GM19238 (cell line): ENCODE measurements around the gene EPG5.

Experiments
- DNase-seq: peaks from one replicate; pipeline ENCODE4 v3.0.0; 2011; ENCODE audit warnings: low spot score; ENCODE audit not compliant: insufficient read length

The EPG5 gene

GRCh38 chr18:45916302-45916701, 50.8 kb downstream of the EPG5 start:
- no peak for DNase-seq

DNA sequence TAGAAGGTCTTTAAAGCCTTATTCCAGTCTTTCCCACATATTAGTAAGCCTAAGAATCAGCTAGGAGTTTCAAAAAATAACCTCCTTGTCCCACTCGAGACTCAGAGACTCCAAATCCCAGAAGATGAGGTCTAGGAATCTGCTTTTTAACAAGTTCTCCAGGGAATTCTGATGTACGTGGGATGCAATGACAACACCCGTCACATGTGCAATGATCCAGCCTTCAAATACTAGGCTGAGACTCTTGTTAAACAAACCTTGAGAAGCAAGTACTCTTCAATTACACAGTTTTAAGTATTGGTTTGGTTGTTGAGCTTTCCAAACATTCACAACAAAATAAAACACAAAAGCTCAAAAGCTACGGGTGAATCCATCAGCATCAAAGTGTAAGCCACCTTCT, 53.9 kb downstream of the EPG5 start:
- no peak for DNase-seq

GRCh38 chr18:45910405-45911023, 56.6 kb downstream of the EPG5 start:
- peak; percentile 44 for DNase-seq

DNA sequence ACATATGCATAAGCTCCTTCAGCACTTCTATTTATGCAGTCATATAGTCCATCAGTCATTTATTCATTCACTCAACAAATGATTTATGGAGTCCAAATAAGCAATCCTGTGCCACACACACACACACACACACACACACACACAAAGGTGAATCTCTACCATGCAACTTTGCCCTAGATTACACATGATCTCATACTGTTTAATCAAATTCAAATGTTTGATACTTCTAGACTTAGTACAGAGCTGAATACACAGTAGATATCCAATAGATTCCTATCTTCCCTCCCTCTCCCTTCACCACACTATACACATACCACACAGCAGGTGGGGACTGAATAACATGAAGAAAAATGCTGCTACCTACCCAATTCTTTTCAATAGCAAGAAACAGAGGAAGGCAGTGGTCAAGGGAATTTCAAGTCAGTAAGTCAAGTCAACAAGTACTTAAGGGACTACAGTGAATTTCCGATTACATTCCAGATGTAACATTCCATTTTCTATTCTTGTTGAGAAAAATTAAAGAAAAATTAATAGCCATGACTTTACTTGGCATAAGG, 65.4 kb downstream of the EPG5 start:
- no peak for DNase-seq

DNA sequence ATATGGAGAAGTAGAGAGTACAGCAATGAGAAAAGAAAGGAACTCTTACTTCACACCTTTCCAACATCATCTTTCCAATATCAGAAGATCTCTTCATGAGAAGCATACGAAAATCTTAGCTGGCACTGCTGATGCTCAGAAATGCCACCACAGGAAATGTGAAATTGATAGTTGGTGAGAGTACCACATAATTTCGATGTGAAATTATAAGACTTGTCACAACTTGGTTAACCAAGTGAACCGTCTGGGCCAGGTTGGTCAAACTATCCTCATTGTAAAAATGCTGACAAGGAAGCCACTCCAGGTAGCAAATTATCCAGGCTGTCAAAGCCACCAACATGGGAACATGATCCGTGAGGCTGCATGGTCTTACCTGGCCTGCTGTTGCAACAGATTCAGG, 66.5 kb downstream of the EPG5 start:
- no peak for DNase-seq

- no peak for DNase-seq
Measured at GRCh38 chr18:45896991-45897390, 70.1 kb downstream of the EPG5 start.

DNA sequence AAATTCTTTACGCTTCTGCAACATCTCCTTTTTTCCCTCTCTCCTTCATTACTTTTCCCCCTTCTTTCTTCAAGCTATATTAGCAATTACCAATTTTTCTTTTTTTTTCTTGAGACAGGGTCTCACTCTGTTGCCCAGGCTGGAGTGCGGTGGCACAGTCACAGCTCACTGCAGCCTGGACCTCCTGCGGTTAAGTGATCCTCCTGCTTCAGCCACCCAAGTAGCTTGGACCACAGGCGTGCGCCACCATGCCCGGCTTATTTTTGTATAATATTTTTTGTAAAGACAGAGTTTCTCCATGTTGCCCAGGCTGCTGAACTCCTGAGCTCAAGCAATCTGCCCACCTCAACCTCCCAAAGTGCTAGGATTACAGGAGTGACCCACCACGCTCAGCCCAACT, 70.7 kb downstream of the EPG5 start:
- DNase-seq = no peak

DNA sequence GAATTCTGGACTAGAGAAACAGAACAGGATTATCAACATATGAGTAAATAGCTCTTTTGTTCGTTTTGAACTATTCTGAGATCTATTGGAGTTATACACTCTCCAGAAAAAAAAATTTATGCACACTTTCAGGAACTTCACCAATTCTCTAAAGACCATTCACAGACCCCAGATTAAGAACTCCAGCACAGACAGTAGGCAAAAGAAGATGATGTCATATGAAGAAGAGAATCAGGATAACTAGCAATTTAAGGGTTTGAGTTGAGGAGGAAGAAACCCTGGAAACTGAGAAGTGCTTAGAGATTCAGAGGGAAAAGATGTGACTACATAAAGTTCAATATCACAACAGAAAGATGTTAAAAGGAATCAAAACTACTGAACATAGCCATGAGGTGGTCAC, 71.8 kb downstream of the EPG5 start:
- DNase-seq = no peak

GRCh38 chr18:45894818-45895217, 72.3 kb downstream of the EPG5 start:
- DNase-seq = no peak

GRCh38 chr18:45891806-45892205, 75.3 kb downstream of the EPG5 start:
- no peak for DNase-seq

DNA sequence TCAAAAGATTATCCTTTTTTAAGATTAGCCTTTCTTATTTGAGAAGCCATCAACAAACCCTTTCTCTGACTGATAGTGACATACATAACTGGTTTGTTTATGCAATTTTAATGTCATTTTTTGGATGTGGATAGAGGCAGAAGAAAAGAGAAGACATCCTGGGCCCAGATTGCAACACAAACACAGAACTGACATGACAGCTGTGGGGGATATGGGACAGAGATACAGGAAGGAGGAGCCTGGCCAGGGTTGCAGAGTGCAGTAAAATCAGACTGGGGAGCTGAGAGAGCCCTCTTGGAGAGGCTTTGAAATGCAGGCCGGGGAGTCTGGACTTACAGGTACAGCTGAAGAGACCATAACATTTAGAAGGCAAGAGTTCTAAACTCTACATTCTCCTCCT, 76.5 kb downstream of the EPG5 start:
- DNase-seq = no peak

DNA sequence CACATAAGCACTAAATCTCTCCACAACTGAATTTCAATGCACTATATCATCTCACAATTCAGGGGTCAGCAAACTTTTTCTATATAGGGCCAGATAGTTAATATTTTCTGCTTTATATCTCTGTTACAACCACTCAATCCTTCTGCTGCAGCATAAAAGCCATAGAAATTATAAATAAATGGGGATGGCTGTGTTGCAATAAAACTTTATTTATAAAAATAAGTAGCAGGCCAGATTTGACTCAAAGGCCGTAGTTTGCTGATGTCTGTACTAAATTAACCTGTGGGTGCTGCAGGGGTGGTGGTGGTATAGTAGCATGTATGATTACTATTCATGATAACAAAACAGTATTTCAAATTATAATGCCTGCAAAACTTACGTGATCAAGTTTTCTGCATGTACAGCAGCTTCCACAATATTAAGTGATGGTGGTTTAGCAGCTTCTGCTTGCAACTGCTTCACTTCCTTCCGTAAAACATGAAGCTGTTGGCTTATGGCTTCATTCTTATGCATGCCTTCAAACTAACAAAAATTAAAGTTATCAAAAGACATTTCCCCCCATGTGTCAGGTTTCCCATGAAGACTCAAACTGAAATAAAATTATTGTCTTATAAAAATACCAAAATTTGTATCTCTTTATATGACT, 77.6 kb downstream of the EPG5 start:
- no peak for DNase-seq

DNA sequence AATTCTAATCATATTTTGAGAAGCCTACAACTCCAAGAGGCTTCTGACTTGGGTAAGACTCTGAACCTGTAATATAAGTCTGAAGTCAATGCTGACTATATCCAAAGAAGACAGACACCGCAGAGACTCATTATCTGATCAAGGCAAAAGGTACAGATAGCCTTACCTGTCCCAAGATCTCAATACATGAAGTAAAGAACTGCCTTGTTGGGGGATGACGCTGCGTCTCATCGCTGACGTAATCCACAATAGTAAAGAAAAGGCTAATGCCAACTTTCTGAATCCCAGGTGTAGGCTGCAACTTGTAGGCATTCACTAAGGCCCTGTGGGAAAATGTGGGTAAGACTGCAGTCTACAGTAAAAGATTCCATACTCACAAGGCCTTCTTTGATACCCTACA, 79.5 kb downstream of the EPG5 start:
- no peak for DNase-seq

DNA sequence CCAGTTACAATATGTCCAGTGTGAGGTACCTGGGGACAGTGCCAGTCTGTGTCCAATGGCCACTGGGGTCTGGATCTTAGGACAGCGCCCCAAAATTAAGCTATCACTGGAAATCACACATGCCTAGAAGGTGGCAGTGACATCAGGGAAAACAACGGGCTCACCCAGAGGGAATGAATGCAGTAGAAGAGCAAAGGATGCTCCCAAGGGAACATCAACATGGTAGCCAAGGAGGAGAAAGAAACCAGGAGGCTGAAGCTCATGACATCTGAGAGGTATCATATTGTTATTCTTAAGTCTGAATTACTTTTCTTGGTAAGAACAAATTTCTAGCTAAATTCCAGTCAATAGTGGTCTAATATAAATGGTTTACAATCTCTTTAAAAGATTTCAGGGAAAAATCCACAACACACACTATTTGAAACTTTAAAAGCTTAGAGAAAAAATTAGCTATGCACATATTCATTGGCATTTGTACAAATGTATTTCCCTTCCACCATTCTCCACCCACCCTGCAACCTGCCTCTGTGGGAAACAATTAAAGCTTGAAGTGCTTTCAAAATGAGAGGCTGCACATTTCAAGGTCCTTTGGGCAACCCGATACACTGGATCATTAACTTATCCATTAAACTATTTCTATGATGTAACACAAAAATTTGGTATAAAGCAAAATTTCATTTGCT, 86.1 kb downstream of the EPG5 start:
- no peak for DNase-seq

DNA sequence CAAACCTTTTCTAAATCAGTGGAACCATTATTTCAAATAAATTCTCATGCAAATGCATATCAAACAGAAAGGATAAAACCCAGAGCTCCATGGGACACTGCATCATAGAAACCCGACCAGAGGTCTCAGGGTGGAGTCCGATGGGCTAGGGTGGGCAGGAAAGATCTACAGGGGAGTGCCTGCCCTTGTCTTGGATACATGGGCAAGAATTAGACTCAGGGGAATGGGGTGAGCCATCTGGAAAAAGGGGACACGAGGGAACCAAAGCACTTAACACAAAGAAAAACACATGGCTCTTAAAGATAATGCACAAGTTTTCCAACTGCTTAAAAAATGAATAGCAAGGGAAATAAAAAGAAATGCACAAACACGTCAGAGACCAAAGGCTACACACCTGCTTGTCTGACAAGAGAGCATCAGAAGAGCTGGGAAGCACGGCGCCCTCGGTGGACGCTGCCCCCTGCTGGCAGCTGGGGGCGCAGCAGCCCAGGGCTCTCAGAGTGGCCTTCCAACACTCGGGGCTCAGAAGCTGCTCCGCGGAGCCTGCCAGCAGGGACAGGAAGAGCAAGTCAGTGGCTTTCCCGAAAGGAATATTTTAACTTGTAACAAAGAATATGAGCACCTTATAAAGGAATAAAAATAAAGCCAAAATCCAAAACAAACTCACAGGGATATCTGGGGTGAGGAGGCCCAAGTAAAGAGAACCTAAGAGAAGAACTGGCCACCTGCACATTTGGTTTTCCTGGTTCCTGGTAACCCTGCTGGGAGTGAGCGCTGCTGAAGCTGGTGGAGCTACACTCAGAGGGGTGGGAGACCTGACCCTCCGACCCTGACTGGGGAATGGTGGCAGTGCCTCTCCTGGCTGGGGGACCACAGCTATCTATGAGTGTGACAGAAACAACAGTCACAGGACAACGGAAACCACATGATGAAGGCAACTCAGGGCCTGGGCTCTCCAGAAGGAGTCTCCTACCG, 87.2 kb downstream of the EPG5 start:
- peak; percentile 57 for DNase-seq

DNA sequence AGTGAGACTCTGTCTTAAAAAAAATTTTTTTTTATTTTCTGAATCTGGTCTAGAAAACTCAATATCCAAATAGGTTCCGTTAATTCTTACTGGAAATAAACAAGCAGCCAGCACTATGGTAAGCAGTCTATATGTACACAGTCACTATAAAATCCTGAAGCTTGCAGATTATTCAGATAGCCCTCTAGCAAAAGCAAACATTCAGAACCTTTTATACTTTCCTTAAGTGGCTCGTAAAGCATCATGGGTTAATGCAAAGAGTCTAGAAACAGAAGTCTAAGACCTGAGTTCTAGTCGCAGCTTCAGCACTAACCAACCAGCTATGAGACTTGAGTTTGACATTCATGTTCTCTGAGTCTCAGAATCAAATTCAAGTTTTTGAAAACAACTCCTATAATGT, 89.7 kb downstream of the EPG5 start:
- DNase-seq = no peak

DNA sequence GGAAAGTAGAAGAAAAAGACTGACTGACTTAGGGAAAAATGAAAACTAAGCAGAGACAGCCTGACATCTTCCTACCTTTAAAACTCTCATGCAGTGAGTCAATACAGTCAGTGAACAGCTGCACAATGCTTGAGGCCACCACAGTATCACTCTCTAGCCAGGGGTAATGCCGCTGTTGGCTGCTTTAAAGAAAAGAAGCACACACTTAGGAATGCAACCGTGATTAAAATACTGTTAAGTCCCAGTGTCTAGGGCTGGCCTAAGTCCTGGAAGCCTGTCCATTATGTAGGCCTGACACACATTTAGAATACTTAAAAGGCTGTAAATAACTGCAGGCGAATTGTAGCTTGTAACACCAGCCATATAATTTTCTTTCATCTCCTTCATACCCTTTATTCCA, 91.0 kb downstream of the EPG5 start:
- no peak for DNase-seq

DNA sequence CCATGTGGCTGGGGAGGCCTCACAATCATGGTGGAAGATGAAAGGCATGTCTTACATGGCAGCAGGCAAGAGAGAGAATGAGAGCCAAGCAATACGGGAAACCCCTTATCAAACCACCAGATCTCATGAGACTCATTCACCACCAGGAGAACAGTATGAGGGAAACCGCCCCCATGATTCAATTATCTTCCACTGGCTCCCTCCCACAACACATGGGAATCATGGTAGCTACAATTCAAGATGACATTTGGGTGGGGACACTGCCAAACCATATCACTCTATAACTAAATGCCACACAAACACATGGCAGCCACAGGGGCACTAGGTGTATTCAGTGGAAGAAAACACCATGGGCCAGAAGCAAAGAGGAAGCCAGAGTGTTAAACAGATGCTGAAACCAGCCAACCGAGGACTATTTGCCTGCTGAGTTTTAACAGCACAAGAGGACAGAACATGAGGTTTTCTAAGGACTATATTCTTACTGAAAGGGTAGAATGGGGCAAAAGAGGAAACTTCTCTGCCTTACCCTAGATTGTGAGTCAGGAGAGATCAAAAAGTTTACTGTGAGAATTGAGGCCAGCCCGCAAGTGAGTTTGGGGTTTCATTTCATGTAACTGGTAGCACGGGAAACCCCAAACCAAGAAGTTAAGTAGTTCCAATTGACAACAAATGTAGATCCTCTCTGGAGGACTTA, 92.5 kb downstream of the EPG5 start:
- peak; percentile 41 for DNase-seq

DNA sequence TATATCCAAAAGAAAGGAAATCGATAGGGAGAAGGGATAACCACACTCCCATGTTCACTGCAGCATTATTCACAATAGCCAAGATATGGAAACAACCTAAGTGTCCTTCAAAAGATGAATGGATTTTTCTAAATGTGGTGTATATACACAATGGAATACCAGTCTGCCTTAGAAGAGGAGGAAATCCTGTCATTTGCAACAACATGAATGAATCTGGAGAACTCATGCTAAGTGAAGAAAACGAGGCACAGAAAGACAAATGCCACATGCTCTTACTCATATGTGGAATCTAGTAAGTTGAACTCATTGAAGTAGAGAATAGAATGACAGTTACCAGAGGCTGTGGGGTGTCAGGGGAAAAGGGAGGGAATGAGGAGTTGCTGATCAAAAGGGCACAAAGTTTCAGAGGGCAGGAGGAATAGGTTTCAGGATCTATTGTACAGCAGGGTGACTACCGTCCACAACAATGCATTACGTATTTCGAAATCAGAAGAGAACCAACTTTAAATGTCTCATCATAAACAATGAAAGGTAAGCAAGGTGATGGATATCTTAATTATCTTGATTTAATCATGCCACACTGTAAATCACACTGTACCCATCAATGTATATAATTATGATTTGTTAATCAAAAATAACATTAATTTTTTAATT, 95.6 kb downstream of the EPG5 start:
- no peak for DNase-seq

DNA sequence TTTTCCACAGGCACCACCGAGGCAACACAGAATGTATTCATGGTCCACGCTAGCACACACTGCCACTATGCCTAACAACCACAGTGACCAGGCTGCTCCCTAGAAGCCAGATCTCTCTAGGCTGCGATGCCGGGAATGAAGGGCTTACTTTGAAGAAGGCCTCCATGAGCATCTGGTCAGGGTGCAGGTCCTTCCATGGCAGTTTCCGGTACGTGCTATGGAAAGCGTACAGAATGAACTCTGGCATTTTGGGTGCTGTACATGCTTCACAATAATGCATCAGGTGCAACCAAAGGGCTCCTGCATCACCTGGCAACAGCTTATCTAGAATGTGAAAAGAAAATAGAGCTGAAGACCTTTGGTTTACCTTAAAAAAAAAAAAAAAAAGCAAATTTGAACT, 96.7 kb downstream of the EPG5 start:
- no peak for DNase-seq
